GM18511 (cell line): ENCODE results near the gene IFNL4.
A peak's percentile ranks its signal among the peaks of the same experiment; 100 is the strongest.
"Not testable (repeated sequence)": the region's sequence is repeated elsewhere in the genome, so short reads cannot be mapped to it uniquely, and the experiment has no call there.

ENCODE experiments used
- ATAC-seq: cut with Tn5 transposase; IDR thresholded peaks from one replicate; pipeline ENCODE4 v1.9.1; 2021; ENCODE audit warnings: mild to moderate bottlenecking, moderate library complexity; ENCODE audit not compliant: unreplicated experiment

Gene IFNL4

GRCh38 chr19:39261704-39262103, 13.0 kb upstream of the IFNL4 start:
- ATAC-seq, result no peak

GRCh38 chr19:39257227-39257626, 8.6 kb upstream of the IFNL4 start:
- ATAC-seq, result no peak

- no peak for ATAC-seq
Observed at GRCh38 chr19:39254531-39255345, 6.1 kb upstream of the IFNL4 start.

GRCh38 chr19:39253374-39254149, 4.9 kb upstream of the IFNL4 start:
- ATAC-seq, result no peak

GRCh38 chr19:39252458-39252857, 3.8 kb upstream of the IFNL4 start:
- no peak for ATAC-seq

- no peak for ATAC-seq
Observed at GRCh38 chr19:39251846-39252245, 3.2 kb upstream of the IFNL4 start.

- no peak for ATAC-seq
Observed at GRCh38 chr19:39251081-39251480, 2.4 kb upstream of the IFNL4 start.

- ATAC-seq, result no peak
Observed at GRCh38 chr19:39247701-39248664, 673 bp downstream of the IFNL4 start.

GRCh38 chr19:39246951-39247669, 1.5 kb downstream of the IFNL4 start:
- no peak for ATAC-seq

- not testable (repeated sequence) for ATAC-seq
Observed at GRCh38 chr19:39245166-39245565, 3.5 kb downstream of the IFNL4 start.

- ATAC-seq, result not testable (repeated sequence)
Observed at GRCh38 chr19:39244410-39245100, 4.1 kb downstream of the IFNL4 start, which contains the start of gene IFNL3. Gene IFNL3 (minus strand): TSS chr19:39245006. CDS start chr19:39244967, 39 bp downstream.

GRCh38 chr19:39243741-39244140, 4.9 kb downstream of the IFNL4 start:
- ATAC-seq, result not testable (repeated sequence)

GRCh38 chr19:39240421-39240820, 8.2 kb downstream of the IFNL4 start:
- ATAC-seq, result no peak

GRCh38 chr19:39238944-39239343, 9.7 kb downstream of the IFNL4 start:
- ATAC-seq, result no peak

- no peak for ATAC-seq
Observed at GRCh38 chr19:39238209-39238608, 10.4 kb downstream of the IFNL4 start.

- ATAC-seq, result peak; percentile 75
Observed at GRCh38 chr19:39237200-39238184, 11.2 kb downstream of the IFNL4 start.

- no peak for ATAC-seq
Observed at GRCh38 chr19:39236527-39236926, 12.1 kb downstream of the IFNL4 start.

GRCh38 chr19:39232708-39233107, 15.9 kb downstream of the IFNL4 start:
- ATAC-seq, result no peak
